Body of pancreas (tissue), 4 donors: ENCODE results near the gene DDAH2.

Source experiments
- CTCF ChIP-seq, 7 experiments: fragments of 450-650 bp in 4 of 7; fragments of 200-600 bp in 3 of 7; sonication (generic) in 3 of 7; IDR thresholded peaks; one replicate each; pipeline ENCODE4 v1.5.1; 2016 to 2019; ENCODE audit warnings: antibody characterized with exemption in 7 of 7
- POLR2A ChIP-seq, 3 donors: fragments of 450-650 bp; IDR thresholded peaks; one replicate each; pipeline ENCODE4 v1.6.1; 2016; ENCODE audit warnings: antibody characterized with exemption in 3 of 3, mild to moderate bottlenecking in 2 of 3

GRCh38 chr6:31744422-31744821 lies 15.3 kb upstream of the DDAH2 start:
- TF ChIP-seq POLR2A (IDR thresholded peaks at IDR 0.05) = no peak
- TF ChIP-seq CTCF (IDR thresholded peaks at IDR 0.05) = no peak
